Right lobe of liver (tissue), 4 donors: ENCODE measurements around the gene ITGA11.

Source experiments
- POLR2A ChIP-seq: fragments of 450-650 bp; IDR thresholded peaks from one replicate; pipeline ENCODE4 v1.6.1; 2017; ENCODE audit warnings: antibody characterized with exemption, mild to moderate bottlenecking
- TF ChIP-seq, protein P1 (sequence below), 4 donors: fragments of 200-600 bp in 3 of 4; fragments of 450-650 bp in 1 of 4; IDR thresholded peaks; one replicate each; pipeline versions ENCODE4 v1.5.1 to v1.8.0; 2016 to 2022; ENCODE audit warnings: antibody characterized with exemption in 4 of 4, mild to moderate bottlenecking in 2 of 4
- donor health status: DM: no; HTN: no; CAD: no.
- donor health status: DM: no; HTN: no; CAD: no.
- donor health status: DM: no; HTN: yes; CAD: no.

GRCh38 chr15:68466876-68467275, 34.9 kb upstream of the ITGA11 start:
- TF ChIP-seq, protein P1, sequence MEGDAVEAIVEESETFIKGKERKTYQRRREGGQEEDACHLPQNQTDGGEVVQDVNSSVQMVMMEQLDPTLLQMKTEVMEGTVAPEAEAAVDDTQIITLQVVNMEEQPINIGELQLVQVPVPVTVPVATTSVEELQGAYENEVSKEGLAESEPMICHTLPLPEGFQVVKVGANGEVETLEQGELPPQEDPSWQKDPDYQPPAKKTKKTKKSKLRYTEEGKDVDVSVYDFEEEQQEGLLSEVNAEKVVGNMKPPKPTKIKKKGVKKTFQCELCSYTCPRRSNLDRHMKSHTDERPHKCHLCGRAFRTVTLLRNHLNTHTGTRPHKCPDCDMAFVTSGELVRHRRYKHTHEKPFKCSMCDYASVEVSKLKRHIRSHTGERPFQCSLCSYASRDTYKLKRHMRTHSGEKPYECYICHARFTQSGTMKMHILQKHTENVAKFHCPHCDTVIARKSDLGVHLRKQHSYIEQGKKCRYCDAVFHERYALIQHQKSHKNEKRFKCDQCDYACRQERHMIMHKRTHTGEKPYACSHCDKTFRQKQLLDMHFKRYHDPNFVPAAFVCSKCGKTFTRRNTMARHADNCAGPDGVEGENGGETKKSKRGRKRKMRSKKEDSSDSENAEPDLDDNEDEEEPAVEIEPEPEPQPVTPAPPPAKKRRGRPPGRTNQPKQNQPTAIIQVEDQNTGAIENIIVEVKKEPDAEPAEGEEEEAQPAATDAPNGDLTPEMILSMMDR (IDR thresholded peaks at IDR 0.05): no peak
- TF ChIP-seq POLR2A: no peak
